ENCODE data around the gene LMO1. TPM values are rescaled to one million over a fixed set of nuclear protein-coding genes. Genes with fewer than 3 reads are reported as not detected.

The LMO1 gene
- polyA plus RNA-seq, 3 donors = not detected

DNA sequence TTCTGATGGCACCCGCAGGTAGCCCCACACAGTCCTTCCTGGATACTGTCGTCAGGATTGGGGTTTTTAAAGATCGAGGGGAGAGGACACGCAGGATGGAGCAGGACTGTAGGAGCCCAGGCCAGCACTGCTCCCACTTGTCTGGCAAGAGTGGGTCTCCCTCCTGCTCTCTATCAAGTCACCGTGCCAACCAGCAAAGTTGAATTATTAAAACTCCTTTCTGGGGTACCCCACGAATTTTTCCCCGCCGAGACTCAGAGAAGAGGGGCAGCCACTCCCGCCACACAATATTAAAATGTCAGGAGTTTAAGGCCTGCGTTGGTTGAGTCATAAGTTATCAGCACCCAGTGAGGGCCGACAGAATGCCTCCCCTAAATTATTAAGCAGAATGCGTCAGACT lies 10.1 kb downstream of the LMO1 start:
- peaks cover 3% of the 10 kb centered on the region for H3K4me1 Mint-ChIP-seq
- H3K27ac Mint-ChIP-seq = no peak overlapping the region
- H3K36me3 ChIP-seq (replicated peaks in 1 of 2; ENCODE audit: control insufficient read depth in 1 of 2, insufficient read depth in 2 of 2, low read length in 2 of 2) = no peaks in the 10 kb centered on the region

DNA sequence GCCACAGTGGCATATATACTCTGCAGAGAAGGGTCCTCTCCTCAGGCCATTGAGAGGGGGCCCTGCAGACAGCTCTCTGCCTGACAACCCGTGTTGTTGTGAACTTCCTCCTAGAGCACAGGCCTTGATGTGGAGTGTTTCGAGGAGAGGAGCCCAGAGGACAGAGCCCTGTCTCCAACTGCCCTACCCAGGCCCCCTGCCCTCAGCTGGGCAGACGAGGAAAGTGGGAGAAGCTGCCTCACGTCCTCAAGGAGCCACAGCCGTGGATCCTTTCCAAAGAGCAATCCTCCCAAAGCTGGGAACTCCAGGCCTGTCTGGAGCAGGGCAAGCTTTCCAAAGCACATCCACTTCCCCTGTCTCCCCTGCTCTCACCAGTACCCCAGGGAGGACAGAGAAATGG lies 10.7 kb downstream of the LMO1 start:
- WGBS (ENCODE audit: insufficient coverage) = 89% methylated on average over 4 of the region's 5 CpGs
- Histone ChIP-seq H3K4me3 (replicated peaks in 1 of 3; ENCODE audit: low read depth in 2 of 3, low read length in 3 of 3) (no peak overlapping the region), H4K20me1 (ENCODE audit: insufficient read depth, low read length) (no peaks in the 10 kb centered on the region), H3K9me3 (replicated peaks in 1 of 2; ENCODE audit: control insufficient read depth in 1 of 2, insufficient read depth in 1 of 2, low read length in 2 of 2) (no peaks in the 10 kb centered on the region), H3K36me3 (replicated peaks in 1 of 2; ENCODE audit: control insufficient read depth in 1 of 2, insufficient read depth in 2 of 2, low read length in 2 of 2) (no peaks in the 10 kb centered on the region), H3K4me1 (ENCODE audit: control insufficient read depth in 1 of 2, insufficient read depth in 2 of 2, low read length in 2 of 2) (no peaks in the 10 kb centered on the region), H3K4me2 (replicated peaks; ENCODE audit: extremely low read depth, low read length, poor library complexity, severe bottlenecking) (no peak overlapping the region), H3K27ac (ENCODE audit: low read depth in 1 of 2, low read length in 2 of 2) (no peak overlapping the region), H3K79me2 (ENCODE audit: insufficient read depth, low read length) (no peaks in the 10 kb centered on the region), H3K9ac (ENCODE audit: insufficient read depth, low read length, poor library complexity, severe bottlenecking) (no peak overlapping the region), H2AFZ (ENCODE audit: insufficient read depth, low read depth, low read length, poor library complexity, severe bottlenecking) (no peak overlapping the region), H3K27me3 (ENCODE audit: control insufficient read depth in 2 of 2, insufficient read depth in 2 of 2, low read length in 2 of 2) (no peaks in the 10 kb centered on the region)
- DNase-seq = no peak
- Mint-ChIP-seq H3K27ac (no peak overlapping the region), H3K4me3 (no peak overlapping the region), H3K27me3 (ENCODE audit: low read depth in 3 of 3) (peaks cover 1 to 4% (median 3%) of the 10 kb centered on the region in 3 donors), H3K36me3 (no peaks in the 10 kb centered on the region), H3K4me1 (no peaks in the 10 kb centered on the region), H3K9me3 (peaks cover 0 to 2% (median 0%) of the 10 kb centered on the region in 7 donors)
- TF ChIP-seq, protein P1, sequence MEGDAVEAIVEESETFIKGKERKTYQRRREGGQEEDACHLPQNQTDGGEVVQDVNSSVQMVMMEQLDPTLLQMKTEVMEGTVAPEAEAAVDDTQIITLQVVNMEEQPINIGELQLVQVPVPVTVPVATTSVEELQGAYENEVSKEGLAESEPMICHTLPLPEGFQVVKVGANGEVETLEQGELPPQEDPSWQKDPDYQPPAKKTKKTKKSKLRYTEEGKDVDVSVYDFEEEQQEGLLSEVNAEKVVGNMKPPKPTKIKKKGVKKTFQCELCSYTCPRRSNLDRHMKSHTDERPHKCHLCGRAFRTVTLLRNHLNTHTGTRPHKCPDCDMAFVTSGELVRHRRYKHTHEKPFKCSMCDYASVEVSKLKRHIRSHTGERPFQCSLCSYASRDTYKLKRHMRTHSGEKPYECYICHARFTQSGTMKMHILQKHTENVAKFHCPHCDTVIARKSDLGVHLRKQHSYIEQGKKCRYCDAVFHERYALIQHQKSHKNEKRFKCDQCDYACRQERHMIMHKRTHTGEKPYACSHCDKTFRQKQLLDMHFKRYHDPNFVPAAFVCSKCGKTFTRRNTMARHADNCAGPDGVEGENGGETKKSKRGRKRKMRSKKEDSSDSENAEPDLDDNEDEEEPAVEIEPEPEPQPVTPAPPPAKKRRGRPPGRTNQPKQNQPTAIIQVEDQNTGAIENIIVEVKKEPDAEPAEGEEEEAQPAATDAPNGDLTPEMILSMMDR (IDR thresholded peaks at IDR 0.05) = no peak
- intact Hi-C loops (cut with micrococcal nuclease) = no loop called here

More for the DNA sequence above, 10.1 kb downstream of the LMO1 start:
- TF ChIP-seq, protein P1 (IDR thresholded peaks at IDR 0.05) = no peak
- peaks cover 0 to 2% (median 0%) of the 10 kb centered on the region in 7 donors for H3K9me3 Mint-ChIP-seq
- Histone ChIP-seq H4K20me1 (ENCODE audit: insufficient read depth, low read length) (no peaks in the 10 kb centered on the region), H3K9me3 (replicated peaks in 1 of 2; ENCODE audit: control insufficient read depth in 1 of 2, insufficient read depth in 1 of 2, low read length in 2 of 2) (no peaks in the 10 kb centered on the region), H3K4me2 (replicated peaks; ENCODE audit: extremely low read depth, low read length, poor library complexity, severe bottlenecking) (no peak overlapping the region), H3K27ac (ENCODE audit: low read depth in 1 of 2, low read length in 2 of 2) (no peak overlapping the region), H3K4me1 (ENCODE audit: control insufficient read depth in 1 of 2, insufficient read depth in 2 of 2, low read length in 2 of 2) (peaks cover 0 to under 1% of the 10 kb centered on the region in 2 donors), H3K9ac (ENCODE audit: insufficient read depth, low read length, poor library complexity, severe bottlenecking) (no peak overlapping the region), H3K79me2 (ENCODE audit: insufficient read depth, low read length) (no peaks in the 10 kb centered on the region), H3K4me3 (replicated peaks in 1 of 3; ENCODE audit: low read depth in 2 of 3, low read length in 3 of 3) (no peak overlapping the region), H3K27me3 (ENCODE audit: control insufficient read depth in 2 of 2, insufficient read depth in 2 of 2, low read length in 2 of 2) (peaks cover 0 to under 1% of the 10 kb centered on the region in 2 donors), H2AFZ (ENCODE audit: insufficient read depth, low read depth, low read length, poor library complexity, severe bottlenecking) (no peak overlapping the region)
- WGBS (ENCODE audit: insufficient coverage) = 90% methylated on average over 2 of the region's 12 CpGs
- H3K27me3 Mint-ChIP-seq (ENCODE audit: low read depth in 3 of 3) = peaks cover 7 to 8% (median 8%) of the 10 kb centered on the region in 3 donors
- intact Hi-C loops (cut with micrococcal nuclease) = no loop called here
- no peak for DNase-seq
- no peak overlapping the region for H3K4me3 Mint-ChIP-seq
- H3K36me3 Mint-ChIP-seq = no peaks in the 10 kb centered on the region

Measured in CD14-positive monocyte (primary cell).